ENCODE measurements around the gene KLHL2.

DNA sequence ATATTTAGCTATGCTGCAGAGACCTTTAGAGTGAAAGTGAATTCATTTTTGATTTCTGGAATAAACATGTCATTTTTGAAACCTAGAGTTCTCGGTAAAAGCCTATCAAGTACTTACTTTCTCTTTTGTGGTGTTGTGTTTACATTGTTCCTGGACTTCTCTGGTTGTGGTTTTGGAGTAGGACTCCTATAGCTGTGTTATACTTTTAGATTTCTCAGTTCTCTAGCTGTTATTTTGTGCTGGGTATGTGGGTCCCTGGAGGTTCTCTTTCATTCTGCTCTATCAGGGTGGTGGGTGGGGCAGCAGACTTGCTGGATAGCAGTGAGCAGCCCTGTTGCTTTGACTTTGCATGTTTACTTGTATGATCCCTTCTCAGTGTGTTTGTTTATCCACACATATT, 94.5 kb downstream of the KLHL2 start:
- TF ChIP-seq POLR2AphosphoS5 (IDR thresholded peaks at IDR 0.05; ENCODE audit: insufficient read depth, low read depth, low read length) = no peak
- TF ChIP-seq CTCF (IDR thresholded peaks at IDR 0.05; ENCODE audit: extremely low read depth in 1 of 2, insufficient read depth in 1 of 2, low read depth in 1 of 2, low read length in 2 of 2) = no peak
- TF ChIP-seq POLR2A (IDR thresholded peaks at IDR 0.05; ENCODE audit: low read depth, low read length) = no peak
- no peak for TF ChIP-seq EZH2 (IDR thresholded peaks at IDR 0.05; ENCODE audit: borderline replicate concordance, low read depth, low read length, severe bottlenecking)
- TF ChIP-seq GATA2 (IDR thresholded peaks at IDR 0.05; ENCODE audit: insufficient read depth, insufficient read length, low read depth, low read length) = no peak
- TF ChIP-seq MYC (IDR thresholded peaks at IDR 0.05; ENCODE audit: low read depth, low read length) = no peak

Data from endothelial cell of umbilical vein (primary cell).